Measurements from ENCODE around the gene FAM193A. TPM values are rescaled to one million over a fixed set of nuclear protein-coding genes. Genes with fewer than 3 reads are reported as not detected.
A peak's percentile ranks its signal among the peaks of the same experiment; 100 is the strongest.

Gene FAM193A
- total and polyA plus RNA-seq, 12 donors: 7.5 to 20.6 (median 15.9) TPM

DNA sequence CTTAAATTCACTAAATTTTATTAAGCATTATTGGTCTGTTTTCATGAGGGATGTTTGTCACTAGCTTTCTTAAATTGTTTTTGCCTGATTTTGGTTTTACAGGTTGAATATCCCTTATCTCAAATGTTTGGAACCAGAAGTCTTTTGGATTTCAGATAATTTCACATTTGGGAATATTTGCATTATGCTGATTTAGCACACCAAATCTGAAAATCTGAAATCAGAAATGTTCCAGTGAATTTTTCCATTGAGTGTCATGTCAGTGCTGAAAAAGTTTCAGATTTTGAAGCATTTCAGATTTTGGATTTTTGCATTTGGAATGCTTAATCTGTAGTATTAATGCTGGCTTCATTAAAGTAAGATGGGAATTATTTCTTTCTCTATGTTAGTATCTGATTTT, 14.7 kb downstream of the FAM193A start:
- Histone ChIP-seq H3K9me3 (no peaks in the 10 kb centered on the region), H3K4me1 (peaks cover 0 to 35% (median 14%) of the 10 kb centered on the region in 9 donors), H3K36me3 (no peaks in the 10 kb centered on the region), H3K27ac (no peak overlapping the region), H3K4me3 (no peak overlapping the region), H3K27me3 (no peaks in the 10 kb centered on the region)
- TF ChIP-seq, protein P1, sequence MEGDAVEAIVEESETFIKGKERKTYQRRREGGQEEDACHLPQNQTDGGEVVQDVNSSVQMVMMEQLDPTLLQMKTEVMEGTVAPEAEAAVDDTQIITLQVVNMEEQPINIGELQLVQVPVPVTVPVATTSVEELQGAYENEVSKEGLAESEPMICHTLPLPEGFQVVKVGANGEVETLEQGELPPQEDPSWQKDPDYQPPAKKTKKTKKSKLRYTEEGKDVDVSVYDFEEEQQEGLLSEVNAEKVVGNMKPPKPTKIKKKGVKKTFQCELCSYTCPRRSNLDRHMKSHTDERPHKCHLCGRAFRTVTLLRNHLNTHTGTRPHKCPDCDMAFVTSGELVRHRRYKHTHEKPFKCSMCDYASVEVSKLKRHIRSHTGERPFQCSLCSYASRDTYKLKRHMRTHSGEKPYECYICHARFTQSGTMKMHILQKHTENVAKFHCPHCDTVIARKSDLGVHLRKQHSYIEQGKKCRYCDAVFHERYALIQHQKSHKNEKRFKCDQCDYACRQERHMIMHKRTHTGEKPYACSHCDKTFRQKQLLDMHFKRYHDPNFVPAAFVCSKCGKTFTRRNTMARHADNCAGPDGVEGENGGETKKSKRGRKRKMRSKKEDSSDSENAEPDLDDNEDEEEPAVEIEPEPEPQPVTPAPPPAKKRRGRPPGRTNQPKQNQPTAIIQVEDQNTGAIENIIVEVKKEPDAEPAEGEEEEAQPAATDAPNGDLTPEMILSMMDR (IDR thresholded peaks at IDR 0.05): no peak
- DNase-seq: no peak
- no peak for ATAC-seq
- intact Hi-C loops (cut with DNase I): loop anchor here in 2 of 10 donors (10.0 kb wide), 1 partner anchor 64 kb away; no protein-coding TSS in a partner anchor

DNA sequence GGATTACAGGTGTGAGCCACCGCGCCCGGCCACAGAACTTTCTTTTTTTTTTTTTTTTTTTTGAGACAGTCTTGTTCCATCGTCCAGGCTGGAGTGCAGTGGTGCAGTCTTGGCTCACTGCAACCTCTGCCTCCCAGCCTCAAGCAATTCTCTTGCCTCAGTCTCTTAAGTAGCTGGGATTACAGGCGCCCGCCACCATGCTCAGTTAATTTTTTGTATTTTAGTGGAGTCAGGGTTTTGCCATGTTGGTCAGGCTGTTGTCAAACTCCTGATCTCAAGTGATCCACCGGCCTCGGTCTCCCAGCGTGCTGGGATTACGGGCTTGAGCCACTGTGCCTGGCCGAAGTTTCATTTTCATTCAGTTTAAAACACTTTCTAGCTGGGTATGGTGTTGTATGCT, 16.4 kb downstream of the FAM193A start:
- Histone ChIP-seq H3K27me3 (no peaks in the 10 kb centered on the region), H3K4me3 (no peak overlapping the region), H3K27ac (no peak overlapping the region), H3K36me3 (peaks cover 0 to 4% (median 0%) of the 10 kb centered on the region in 9 donors), H3K9me3 (no peaks in the 10 kb centered on the region), H3K4me1 (peaks cover 0 to 42% (median 22%) of the 10 kb centered on the region in 9 donors)
- no peak for ATAC-seq
- TF ChIP-seq, protein P1 (IDR thresholded peaks at IDR 0.05): no peak
- no peak for DNase-seq
- 95 to 97% methylated on average over 11 of the region's 11 CpGs for WGBS, 2 donors
- intact Hi-C loops (cut with DNase I): loop anchor here in 2 of 10 donors (10.0 kb wide), 1 partner anchor 62 kb away; no protein-coding TSS in a partner anchor

DNA sequence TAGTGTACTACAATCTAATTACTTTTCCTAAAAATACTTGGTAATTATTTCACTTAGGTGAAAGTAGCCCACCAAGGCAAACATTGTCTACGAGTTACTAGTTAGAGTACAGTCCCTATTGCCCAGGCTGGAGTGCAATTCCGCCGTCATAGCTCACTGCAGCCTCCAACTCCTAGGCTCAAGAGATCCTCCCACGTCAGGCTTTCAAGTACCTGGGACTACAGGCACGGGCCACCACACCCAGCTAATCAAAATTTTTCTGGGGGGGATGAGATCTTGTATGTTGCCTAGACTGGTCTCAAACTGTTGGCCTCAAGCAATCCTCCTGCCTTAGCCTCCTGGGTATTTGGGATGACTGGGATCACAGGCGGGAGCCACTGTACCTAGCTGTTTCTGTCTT, 21.9 kb downstream of the FAM193A start:
- TF ChIP-seq, protein P1 (IDR thresholded peaks at IDR 0.05): no peak
- Histone ChIP-seq H3K27ac (no peak overlapping the region), H3K36me3 (peaks cover 0 to 28% (median 0%) of the 10 kb centered on the region in 9 donors), H3K4me3 (no peak overlapping the region), H3K4me1 (peaks cover 0 to 69% (median 25%) of the 10 kb centered on the region in 9 donors), H3K27me3 (no peaks in the 10 kb centered on the region), H3K9me3 (no peaks in the 10 kb centered on the region)
- no peak for DNase-seq
- no peak for ATAC-seq
- 93 to 95% methylated on average over 6 of the region's 6 CpGs for WGBS, 2 donors
- intact Hi-C loops (cut with DNase I): loop anchor here in 2 of 10 donors (10.0 kb wide), 1 partner anchor 56 kb away; no protein-coding TSS in a partner anchor

DNA sequence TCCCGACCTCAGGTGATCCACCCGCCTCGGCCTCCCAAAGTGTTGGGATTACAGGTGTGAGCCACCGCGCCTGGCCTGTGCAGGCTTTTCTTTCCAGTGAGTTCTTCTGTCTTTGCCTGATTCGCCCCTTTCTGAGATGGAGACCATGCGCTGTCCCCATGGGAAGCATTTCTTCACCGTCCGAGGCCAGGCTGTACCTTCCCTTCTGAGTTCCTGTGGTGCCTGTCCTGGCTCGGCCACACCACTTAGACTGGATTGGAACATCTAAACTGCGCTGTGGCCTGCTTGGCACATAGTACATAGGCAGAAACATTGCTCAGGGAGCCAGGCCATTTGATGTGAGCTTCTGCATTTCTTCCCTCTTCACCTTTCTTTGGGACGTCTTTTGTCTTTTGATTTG, 23.7 kb downstream of the FAM193A start:
- H3K4me1 ChIP-seq: peaks cover 0 to 65% (median 20%) of the 10 kb centered on the region in 9 donors
- no peaks in the 10 kb centered on the region for H3K27me3 ChIP-seq
- peaks cover 0 to 31% (median 0%) of the 10 kb centered on the region in 9 donors for H3K36me3 ChIP-seq
- TF ChIP-seq, protein P1 (IDR thresholded peaks at IDR 0.05): no peak
- no peak overlapping the region for H3K27ac ChIP-seq
- WGBS, 2 donors: 87 to 93% methylated on average over 12 of the region's 12 CpGs
- peak in 3 of 8 donors; percentile 35 to 60 (median 56) for ATAC-seq
- no peaks in the 10 kb centered on the region for H3K9me3 ChIP-seq
- no peak overlapping the region for H3K4me3 ChIP-seq
- DNase-seq: no peak
- intact Hi-C loops (cut with DNase I): no loop called here

All from heart right ventricle (tissue), 16 donors.